IgD-negative memory B cell (primary cell): ENCODE results near the gene PALLD. TPM values are rescaled to one million over a fixed set of nuclear protein-coding genes. Genes with fewer than 3 reads are reported as not detected.
"Not testable (repeated sequence)": the region's sequence is repeated elsewhere in the genome, so short reads cannot be mapped to it uniquely, and the experiment has no call there.

Experiments
- H3K27ac Mint-ChIP-seq, 3 donors: one replicate each; pipeline ENCODE4 v1.8.0; 2020 to 2022; ENCODE audit warnings: mild to moderate bottlenecking in 3 of 3, mixed read lengths in 3 of 3, moderate library complexity in 1 of 3
- H3K27me3 Mint-ChIP-seq: one replicate; pipeline ENCODE4 v1.8.0; 2021; ENCODE audit warnings: mixed read lengths
- H3K36me3 Mint-ChIP-seq: one replicate; pipeline ENCODE4 v1.8.0; 2020; ENCODE audit warnings: mild to moderate bottlenecking, mixed read lengths
- H3K4me1 Mint-ChIP-seq, 3 donors: one replicate each; pipeline ENCODE4 v1.8.0; 2020 to 2022; ENCODE audit warnings: mixed read lengths in 3 of 3, mild to moderate bottlenecking in 1 of 3
- H3K4me3 Mint-ChIP-seq, 4 donors: one replicate each; pipeline ENCODE4 v1.8.0; 2020 to 2022; ENCODE audit warnings: mild to moderate bottlenecking in 4 of 4, mixed read lengths in 4 of 4, moderate library complexity in 3 of 4
- H3K9me3 Mint-ChIP-seq, 3 donors: one replicate each; pipeline ENCODE4 v1.8.0; 2020 to 2021; ENCODE audit warnings: mixed read lengths in 3 of 3, mild to moderate bottlenecking in 1 of 3
- polyA plus RNA-seq: library from polyadenylated mRNA; unstranded; fragments of 300-500 nt; fragmentation: Illumina TruSeq; gene quantifications from one replicate; pipeline ENCODE4 v1.2.3, GENCODE V29; 2021

The PALLD gene
- polyA plus RNA-seq, 1 donor from 2014 or later = 0.31 TPM

DNA sequence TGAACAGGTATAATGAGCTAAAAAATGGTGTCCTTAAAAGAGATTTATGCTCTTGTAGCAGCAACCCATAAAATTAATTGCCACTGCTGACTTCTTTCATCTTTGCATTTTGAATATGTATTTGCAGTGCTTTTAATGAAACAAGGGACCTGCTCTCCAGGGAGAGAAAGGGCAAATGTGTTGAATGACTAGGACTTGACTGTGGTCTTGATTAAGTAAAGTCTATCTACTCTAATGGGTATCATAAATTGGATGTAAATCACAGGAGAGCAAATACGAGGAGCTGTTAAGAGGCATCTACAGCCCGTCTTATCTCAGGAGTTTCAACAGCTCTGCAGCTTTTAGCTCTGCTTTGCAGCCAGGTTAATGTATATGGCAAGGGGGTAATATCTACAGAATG, 216.4 kb downstream of the PALLD start:
- H3K4me1 Mint-ChIP-seq = peaks cover 0 to 3% (median 0%) of the 10 kb centered on the region in 3 donors
- H3K9me3 Mint-ChIP-seq = peaks cover 0 to 3% (median 0%) of the 10 kb centered on the region in 3 donors
- no peaks in the 10 kb centered on the region for H3K36me3 Mint-ChIP-seq
- H3K27ac Mint-ChIP-seq = no peak overlapping the region
- H3K4me3 Mint-ChIP-seq = no peak overlapping the region
- no peaks in the 10 kb centered on the region for H3K27me3 Mint-ChIP-seq

- H3K27ac Mint-ChIP-seq = no peak overlapping the region
- no peaks in the 10 kb centered on the region for H3K27me3 Mint-ChIP-seq
- H3K36me3 Mint-ChIP-seq = no peaks in the 10 kb centered on the region
- H3K4me3 Mint-ChIP-seq = no peak overlapping the region
- H3K4me1 Mint-ChIP-seq = no peaks in the 10 kb centered on the region
- H3K9me3 Mint-ChIP-seq = peaks cover 0 to 3% (median 3%) of the 10 kb centered on the region in 3 donors
Measured at GRCh38 chr4:168715896-168716295, 219.0 kb downstream of the PALLD start.

DNA sequence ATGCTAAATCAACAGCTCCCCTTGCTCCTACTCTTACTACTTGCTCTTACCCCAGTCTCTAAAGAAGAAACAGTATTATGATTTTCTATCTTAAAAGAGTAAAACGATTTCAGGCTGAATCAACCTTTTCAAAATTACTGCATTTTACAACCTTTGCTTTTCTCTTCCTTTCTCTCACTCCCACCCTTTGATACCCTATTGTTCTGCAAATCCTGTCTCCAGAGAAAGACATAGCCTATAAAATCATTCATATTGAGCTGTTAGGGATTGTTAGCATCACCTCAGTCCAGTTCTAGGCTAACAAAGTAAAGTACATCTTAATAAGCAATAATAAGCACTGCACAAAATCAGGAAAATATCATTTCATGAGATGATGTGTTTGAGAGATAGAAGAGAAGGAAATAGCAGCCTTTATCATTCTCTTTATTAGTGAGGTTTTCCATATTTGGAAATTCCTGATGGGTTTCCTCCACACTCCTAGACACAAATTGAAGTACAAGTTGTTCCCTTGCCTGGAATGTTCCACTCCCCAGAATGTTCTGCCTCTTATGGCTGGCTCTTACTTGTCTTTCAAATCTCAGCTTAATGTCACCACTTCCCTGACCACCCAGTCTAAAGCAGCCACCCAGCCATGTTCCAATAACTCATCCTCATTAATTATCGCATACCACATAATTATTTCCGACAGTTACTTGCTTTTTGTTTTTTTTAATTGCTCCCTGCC, 219.7 kb downstream of the PALLD start:
- peaks cover 0 to 3% (median 3%) of the 10 kb centered on the region in 3 donors for H3K9me3 Mint-ChIP-seq
- no peaks in the 10 kb centered on the region for H3K36me3 Mint-ChIP-seq
- no peaks in the 10 kb centered on the region for H3K4me1 Mint-ChIP-seq
- H3K4me3 Mint-ChIP-seq = no peak overlapping the region
- H3K27me3 Mint-ChIP-seq = no peaks in the 10 kb centered on the region
- H3K27ac Mint-ChIP-seq = no peak overlapping the region

- H3K36me3 Mint-ChIP-seq = no peaks in the 10 kb centered on the region
- H3K27ac Mint-ChIP-seq = no peak overlapping the region
- H3K4me3 Mint-ChIP-seq = no peak overlapping the region
Measured at GRCh38 chr4:168717847-168718246, 221.0 kb downstream of the PALLD start.

GRCh38 chr4:168719725-168720124, 222.9 kb downstream of the PALLD start:
- Mint-ChIP-seq H3K36me3 (no peaks in the 10 kb centered on the region), H3K4me1 (peaks cover 0 to 5% (median 2%) of the 10 kb centered on the region in 3 donors), H3K9me3 (peaks cover 0 to 3% (median 3%) of the 10 kb centered on the region in 3 donors), H3K27me3 (peaks cover 10% of the 10 kb centered on the region), H3K27ac (no peak overlapping the region), H3K4me3 (no peak overlapping the region)

More at GRCh38 chr4:168717847-168718246, 221.0 kb downstream of the PALLD start:
- Mint-ChIP-seq H3K27me3 (peaks cover 5% of the 10 kb centered on the region), H3K4me1 (peaks cover 0 to 3% (median 2%) of the 10 kb centered on the region in 3 donors), H3K9me3 (peaks cover 0 to 3% (median 3%) of the 10 kb centered on the region in 3 donors)

- Mint-ChIP-seq H3K4me3 (no peak overlapping the region), H3K4me1 (peaks cover 0 to 5% (median 2%) of the 10 kb centered on the region in 3 donors), H3K27ac (no peak overlapping the region), H3K36me3 (no peaks in the 10 kb centered on the region), H3K27me3 (peaks cover 14% of the 10 kb centered on the region), H3K9me3 (peaks cover 0 to 3% (median 3%) of the 10 kb centered on the region in 3 donors)
Measured at GRCh38 chr4:168720396-168720900, 223.6 kb downstream of the PALLD start.

GRCh38 chr4:168722391-168722790, 225.5 kb downstream of the PALLD start:
- Mint-ChIP-seq H3K27ac (no peak overlapping the region), H3K27me3 (peaks cover 18% of the 10 kb centered on the region), H3K4me1 (peaks cover 0 to 5% (median 2%) of the 10 kb centered on the region in 3 donors), H3K9me3 (peaks cover 1 to 5% (median 4%) of the 10 kb centered on the region in 3 donors), H3K4me3 (no peak overlapping the region), H3K36me3 (no peaks in the 10 kb centered on the region)

DNA sequence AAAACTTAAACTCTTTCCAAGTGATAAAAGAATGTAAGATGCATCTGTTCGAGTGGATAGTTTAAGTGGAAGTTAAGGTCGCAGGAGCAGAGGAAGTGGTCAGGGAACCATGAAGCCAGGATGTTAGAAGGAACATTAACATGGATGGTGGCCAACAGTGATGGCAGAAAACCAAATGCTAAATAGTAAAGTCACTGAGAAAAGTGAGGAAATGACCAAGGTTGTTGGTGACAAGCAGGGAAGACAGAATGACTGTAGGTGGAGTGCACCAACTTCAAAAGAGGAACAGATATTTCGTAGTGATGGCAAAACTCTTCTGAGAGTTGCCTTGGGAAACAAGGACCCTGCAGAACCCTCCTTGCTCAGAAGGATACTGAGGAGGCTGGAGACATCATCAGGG, 226.2 kb downstream of the PALLD start:
- Mint-ChIP-seq H3K9me3 (peaks cover 3 to 5% (median 4%) of the 10 kb centered on the region in 3 donors), H3K4me1 (peaks cover 0 to 5% (median 2%) of the 10 kb centered on the region in 3 donors), H3K27me3 (peaks cover 18% of the 10 kb centered on the region), H3K4me3 (no peak overlapping the region), H3K27ac (no peak overlapping the region), H3K36me3 (no peaks in the 10 kb centered on the region)

DNA sequence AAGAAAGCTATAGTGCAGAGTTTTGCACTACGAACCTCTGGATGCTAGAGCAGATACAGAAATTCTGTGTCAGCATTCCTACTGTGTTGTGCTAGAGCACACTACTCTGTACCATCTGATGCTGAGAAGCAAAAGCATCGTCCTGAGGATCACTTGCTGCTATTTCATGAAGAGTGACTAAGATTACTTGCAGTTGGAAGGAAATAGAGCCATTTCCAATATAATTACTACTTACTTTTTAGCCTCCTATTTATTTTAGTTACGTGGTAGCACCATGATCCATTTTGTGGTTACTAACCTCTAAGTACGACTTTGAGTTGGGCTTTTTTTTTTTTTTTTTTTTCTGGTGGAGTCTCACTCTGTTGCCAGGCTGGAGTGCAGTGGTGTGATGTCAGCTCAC, 226.7 kb downstream of the PALLD start:
- H3K27ac Mint-ChIP-seq = no peak overlapping the region
- no peak overlapping the region for H3K4me3 Mint-ChIP-seq

GRCh38 chr4:168724243-168724642, 227.4 kb downstream of the PALLD start:
- Mint-ChIP-seq H3K36me3 (peaks cover 3% of the 10 kb centered on the region), H3K27me3 (peaks cover 20% of the 10 kb centered on the region), H3K27ac (no peak overlapping the region), H3K4me1 (peaks cover 0 to 5% (median 2%) of the 10 kb centered on the region in 3 donors), H3K4me3 (no peak overlapping the region), H3K9me3 (peaks cover 4 to 10% (median 5%) of the 10 kb centered on the region in 3 donors)

More for the DNA sequence above, 226.7 kb downstream of the PALLD start:
- Mint-ChIP-seq H3K27me3 (peaks cover 18% of the 10 kb centered on the region), H3K4me1 (peaks cover 0 to 5% (median 2%) of the 10 kb centered on the region in 3 donors), H3K36me3 (peaks cover 3% of the 10 kb centered on the region), H3K9me3 (peaks cover 3 to 8% (median 4%) of the 10 kb centered on the region in 3 donors)

DNA sequence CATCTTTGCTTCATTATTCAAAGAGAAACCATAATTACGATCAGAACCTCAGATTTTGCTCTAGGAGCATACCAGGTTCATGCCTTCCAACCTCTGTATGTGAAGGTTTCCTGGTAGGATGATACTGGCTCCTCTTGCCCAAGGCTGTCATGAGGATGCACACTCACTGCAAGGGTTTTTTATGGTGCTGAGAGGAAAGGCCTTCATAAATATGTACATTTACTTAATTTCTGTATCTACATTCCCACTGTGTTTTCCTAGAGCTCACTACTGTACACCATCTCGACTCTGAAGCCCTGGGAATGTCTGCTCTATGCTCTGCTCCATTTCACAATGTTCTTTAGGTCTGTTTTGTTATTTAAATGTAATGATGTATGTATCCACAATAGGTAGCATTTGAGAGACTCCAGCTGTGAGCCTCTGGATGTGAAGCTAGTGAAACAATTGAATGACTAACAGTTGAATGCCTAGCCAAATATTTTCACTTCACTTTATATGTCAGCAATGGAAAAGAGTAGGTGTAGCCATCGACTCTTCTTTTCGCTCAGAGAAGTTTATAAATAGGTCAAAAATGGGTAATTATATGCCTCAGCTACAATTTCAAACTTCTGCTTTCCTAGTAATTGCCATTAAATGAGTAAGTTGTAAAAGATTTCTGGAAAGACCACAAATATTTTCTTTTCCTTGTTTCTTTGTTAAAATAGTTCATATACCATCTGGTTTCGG, 228.0 kb downstream of the PALLD start:
- H3K9me3 Mint-ChIP-seq = peaks cover 4 to 10% (median 9%) of the 10 kb centered on the region in 3 donors
- H3K4me3 Mint-ChIP-seq = no peak overlapping the region
- H3K36me3 Mint-ChIP-seq = peaks cover 3% of the 10 kb centered on the region
- H3K27me3 Mint-ChIP-seq = peaks cover 24% of the 10 kb centered on the region
- H3K4me1 Mint-ChIP-seq = peaks cover 0 to 5% (median 2%) of the 10 kb centered on the region in 3 donors
- no peak overlapping the region for H3K27ac Mint-ChIP-seq

GRCh38 chr4:168725930-168726329, 229.1 kb downstream of the PALLD start:
- Mint-ChIP-seq H3K36me3 (peaks cover 3% of the 10 kb centered on the region), H3K27ac (no peak overlapping the region), H3K9me3 (peaks cover 4 to 14% (median 10%) of the 10 kb centered on the region in 3 donors), H3K4me1 (peaks cover 0 to 5% (median 2%) of the 10 kb centered on the region in 3 donors), H3K27me3 (peaks cover 26% of the 10 kb centered on the region), H3K4me3 (no peak overlapping the region)

DNA sequence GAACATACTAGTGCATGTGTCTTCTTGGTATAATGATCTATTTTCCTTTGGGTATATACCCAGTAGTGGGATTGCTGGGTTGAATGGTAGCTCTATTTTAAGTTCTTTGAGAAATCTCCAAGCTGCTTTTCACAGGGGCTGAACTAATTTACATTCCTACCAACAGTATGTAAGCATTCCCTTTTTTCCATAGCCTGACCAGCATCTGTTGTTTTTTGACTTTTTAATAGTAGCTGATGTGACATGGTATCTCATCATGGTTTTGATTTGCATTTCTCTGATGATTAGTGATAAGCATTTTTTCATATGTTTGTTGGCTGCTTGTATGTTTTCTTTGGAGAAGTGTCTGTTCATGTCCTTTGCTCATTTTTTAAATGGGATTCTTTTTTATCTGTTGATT, 230.3 kb downstream of the PALLD start:
- Mint-ChIP-seq H3K9me3 (peaks cover 4 to 14% (median 10%) of the 10 kb centered on the region in 3 donors), H3K27me3 (peaks cover 26% of the 10 kb centered on the region)
- not testable (repeated sequence) for H3K4me3 Mint-ChIP-seq, H3K27ac Mint-ChIP-seq, H3K4me1 Mint-ChIP-seq, H3K36me3 Mint-ChIP-seq

DNA sequence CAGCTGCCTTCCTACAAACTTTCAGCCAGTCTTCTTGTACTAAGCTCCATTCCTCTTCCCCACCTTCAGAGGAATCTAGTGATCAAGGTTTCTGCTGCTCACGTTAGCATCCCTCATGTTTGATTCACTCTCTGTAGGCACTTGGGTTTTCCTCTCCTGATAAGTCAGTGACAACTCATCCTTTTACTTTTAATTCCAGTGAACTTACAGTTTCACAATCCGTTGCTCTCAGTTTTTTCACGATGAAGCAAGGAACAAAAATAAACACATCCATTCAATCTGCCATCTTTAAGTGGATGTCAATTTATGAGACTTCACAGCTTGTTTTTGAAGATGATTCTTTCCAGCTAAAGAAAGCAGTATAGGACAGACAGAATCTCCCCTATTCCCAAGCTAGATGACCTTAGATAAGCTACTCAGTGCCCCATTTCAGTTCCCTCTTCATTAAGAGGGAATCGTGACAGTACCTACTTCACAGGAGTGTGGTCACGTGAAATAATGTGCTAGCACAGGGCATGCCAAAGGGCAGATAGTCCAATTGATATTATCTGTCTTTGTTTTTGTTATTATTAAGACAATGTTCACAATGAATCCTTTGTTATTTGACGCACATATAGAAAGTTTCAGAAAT, 234.3 kb downstream of the PALLD start:
- no peak overlapping the region for H3K4me3 Mint-ChIP-seq
- peaks cover 17% of the 10 kb centered on the region for H3K27me3 Mint-ChIP-seq
- H3K9me3 Mint-ChIP-seq = peaks cover 4 to 14% (median 10%) of the 10 kb centered on the region in 3 donors
- no peaks in the 10 kb centered on the region for H3K4me1 Mint-ChIP-seq
- H3K36me3 Mint-ChIP-seq = peaks cover 3% of the 10 kb centered on the region
- no peak overlapping the region for H3K27ac Mint-ChIP-seq
